Measurements from ENCODE around the gene MYO1H. TPM values are rescaled to one million over a fixed set of nuclear protein-coding genes. Genes with fewer than 3 reads are reported as not detected.
A peak's percentile ranks its signal among the peaks of the same experiment; 100 is the strongest.

MYO1H gene
- total RNA-seq, 1 experiment from 2014 or later: not detected

GRCh38 chr12:109447482-109447881 lies 99.8 kb downstream of the MYO1H start:
- DNase-seq (ENCODE audit: low spot score): no peak

- no peak for DNase-seq (ENCODE audit: low spot score)
Measured at GRCh38 chr12:109448272-109448671, 100.6 kb downstream of the MYO1H start.

- no peak for DNase-seq (ENCODE audit: low spot score)
Measured at GRCh38 chr12:109448707-109449390, 101.1 kb downstream of the MYO1H start.

GRCh38 chr12:109449845-109450532 lies 102.3 kb downstream of the MYO1H start:
- peak; percentile 4 for DNase-seq (ENCODE audit: low spot score)

- DNase-seq (ENCODE audit: low spot score): no peak
Measured at GRCh38 chr12:109450980-109451379, 103.3 kb downstream of the MYO1H start.

- DNase-seq (ENCODE audit: low spot score): no peak
Measured at GRCh38 chr12:109451400-109451799, 103.7 kb downstream of the MYO1H start.

GRCh38 chr12:109452489-109452888 lies 104.8 kb downstream of the MYO1H start:
- DNase-seq (ENCODE audit: low spot score): no peak

GRCh38 chr12:109455706-109456105 lies 108.0 kb downstream of the MYO1H start:
- no peak for DNase-seq (ENCODE audit: low spot score)

GRCh38 chr12:109458086-109458485 lies 110.4 kb downstream of the MYO1H start:
- DNase-seq (ENCODE audit: low spot score): peak; percentile 6

- no peak for DNase-seq (ENCODE audit: low spot score)
Measured at GRCh38 chr12:109458771-109459208, 111.1 kb downstream of the MYO1H start.

GRCh38 chr12:109459247-109459646 lies 111.5 kb downstream of the MYO1H start:
- no peak for DNase-seq (ENCODE audit: low spot score)

- DNase-seq (ENCODE audit: low spot score): no peak
Measured at GRCh38 chr12:109460538-109460937, 112.8 kb downstream of the MYO1H start.

GRCh38 chr12:109461049-109461845 lies 113.5 kb downstream of the MYO1H start:
- DNase-seq (ENCODE audit: low spot score): peak; percentile 84

- peak; percentile 87 for DNase-seq (ENCODE audit: low spot score)
Measured at GRCh38 chr12:109461846-109462756, 114.4 kb downstream of the MYO1H start.

- peak; percentile 97 for DNase-seq (ENCODE audit: low spot score)
Measured at GRCh38 chr12:109462868-109463692, 115.4 kb downstream of the MYO1H start.

GRCh38 chr12:109463756-109464155 lies 116.1 kb downstream of the MYO1H start:
- DNase-seq (ENCODE audit: low spot score): peak; percentile 31

- DNase-seq (ENCODE audit: low spot score): peak; percentile 6
Measured at GRCh38 chr12:109464642-109465351, 117.1 kb downstream of the MYO1H start.

- no peak for DNase-seq (ENCODE audit: low spot score)
Measured at GRCh38 chr12:109466305-109466704, 118.6 kb downstream of the MYO1H start.

- no peak for DNase-seq (ENCODE audit: low spot score)
Measured at GRCh38 chr12:109466821-109467220, 119.1 kb downstream of the MYO1H start.

Data from A172 (cell line).